ENCODE measurements around the gene PCNX1. TPM values are rescaled to one million over a fixed set of nuclear protein-coding genes. Genes with fewer than 3 reads are reported as not detected.
A peak's percentile ranks its signal among the peaks of the same experiment; 100 is the strongest.

The PCNX1 gene
- total RNA-seq, 2 donors from 2014 or later: 52.3 to 85.9 TPM

DNA sequence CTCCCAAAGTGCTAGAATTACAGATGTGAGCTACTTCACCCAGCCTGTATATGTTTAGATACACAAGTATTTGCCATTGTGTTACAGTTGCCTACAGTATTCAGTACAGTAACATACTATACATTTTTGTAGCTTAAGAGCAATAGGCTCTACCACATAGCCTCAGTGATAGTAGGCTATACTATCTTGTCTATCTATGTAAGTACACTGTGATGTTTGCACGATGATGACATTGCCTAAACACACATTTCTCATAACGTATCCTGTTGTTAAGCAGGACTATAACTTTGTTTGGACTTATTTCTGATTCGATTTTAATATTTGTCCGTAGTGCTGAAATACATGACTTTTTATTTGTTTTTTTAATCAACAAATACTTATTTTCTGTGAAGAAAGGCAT is 129.2 kb downstream of the PCNX1 start:
- H3K36me3 ChIP-seq: peaks cover 13% of the 10 kb centered on the region

DNA sequence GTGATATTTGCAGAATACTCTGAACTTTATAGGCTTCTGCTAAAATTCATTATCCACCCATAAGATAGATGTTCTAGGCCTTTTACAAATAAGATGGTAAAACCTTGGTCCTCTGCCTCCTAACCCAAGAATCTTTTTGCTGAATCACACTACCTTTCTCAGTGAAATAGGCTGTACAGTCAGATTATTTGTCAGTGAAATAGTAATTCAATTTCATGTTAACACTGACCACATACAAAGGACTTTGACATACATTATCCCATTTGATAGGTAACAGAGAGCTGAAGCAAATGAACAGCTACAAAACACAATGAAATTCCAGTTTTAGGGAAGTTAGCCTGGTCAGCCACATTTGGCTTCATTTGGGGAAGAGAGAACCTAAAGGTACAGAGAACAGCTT is 141.1 kb downstream of the PCNX1 start:
- TF ChIP-seq, protein P1, sequence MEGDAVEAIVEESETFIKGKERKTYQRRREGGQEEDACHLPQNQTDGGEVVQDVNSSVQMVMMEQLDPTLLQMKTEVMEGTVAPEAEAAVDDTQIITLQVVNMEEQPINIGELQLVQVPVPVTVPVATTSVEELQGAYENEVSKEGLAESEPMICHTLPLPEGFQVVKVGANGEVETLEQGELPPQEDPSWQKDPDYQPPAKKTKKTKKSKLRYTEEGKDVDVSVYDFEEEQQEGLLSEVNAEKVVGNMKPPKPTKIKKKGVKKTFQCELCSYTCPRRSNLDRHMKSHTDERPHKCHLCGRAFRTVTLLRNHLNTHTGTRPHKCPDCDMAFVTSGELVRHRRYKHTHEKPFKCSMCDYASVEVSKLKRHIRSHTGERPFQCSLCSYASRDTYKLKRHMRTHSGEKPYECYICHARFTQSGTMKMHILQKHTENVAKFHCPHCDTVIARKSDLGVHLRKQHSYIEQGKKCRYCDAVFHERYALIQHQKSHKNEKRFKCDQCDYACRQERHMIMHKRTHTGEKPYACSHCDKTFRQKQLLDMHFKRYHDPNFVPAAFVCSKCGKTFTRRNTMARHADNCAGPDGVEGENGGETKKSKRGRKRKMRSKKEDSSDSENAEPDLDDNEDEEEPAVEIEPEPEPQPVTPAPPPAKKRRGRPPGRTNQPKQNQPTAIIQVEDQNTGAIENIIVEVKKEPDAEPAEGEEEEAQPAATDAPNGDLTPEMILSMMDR (IDR thresholded peaks at IDR 0.05): no peak
- Histone ChIP-seq H3K4me1 (ENCODE audit: control insufficient read depth in 1 of 2, low read depth in 2 of 2) (no peaks in the 10 kb centered on the region), H3K9me3 (peaks cover 3% of the 10 kb centered on the region)

More for the DNA sequence above, 129.2 kb downstream of the PCNX1 start:
- DNase-seq (ENCODE audit: low spot score) (no peak), ATAC-seq (ENCODE audit: insufficient number of reproducible peaks, low FRiP score, low read depth) (no peak)
- Histone ChIP-seq H3K4me1 (ENCODE audit: control insufficient read depth in 1 of 2, low read depth in 2 of 2) (no peaks in the 10 kb centered on the region), H3K9me3 (no peaks in the 10 kb centered on the region), H3K27me3 (replicated peaks; ENCODE audit: insufficient read depth) (no peaks in the 10 kb centered on the region), H3K4me3 (no peak overlapping the region), H3K27ac (no peak overlapping the region)
- TF ChIP-seq, protein P1 (IDR thresholded peaks at IDR 0.05): no peak

DNA sequence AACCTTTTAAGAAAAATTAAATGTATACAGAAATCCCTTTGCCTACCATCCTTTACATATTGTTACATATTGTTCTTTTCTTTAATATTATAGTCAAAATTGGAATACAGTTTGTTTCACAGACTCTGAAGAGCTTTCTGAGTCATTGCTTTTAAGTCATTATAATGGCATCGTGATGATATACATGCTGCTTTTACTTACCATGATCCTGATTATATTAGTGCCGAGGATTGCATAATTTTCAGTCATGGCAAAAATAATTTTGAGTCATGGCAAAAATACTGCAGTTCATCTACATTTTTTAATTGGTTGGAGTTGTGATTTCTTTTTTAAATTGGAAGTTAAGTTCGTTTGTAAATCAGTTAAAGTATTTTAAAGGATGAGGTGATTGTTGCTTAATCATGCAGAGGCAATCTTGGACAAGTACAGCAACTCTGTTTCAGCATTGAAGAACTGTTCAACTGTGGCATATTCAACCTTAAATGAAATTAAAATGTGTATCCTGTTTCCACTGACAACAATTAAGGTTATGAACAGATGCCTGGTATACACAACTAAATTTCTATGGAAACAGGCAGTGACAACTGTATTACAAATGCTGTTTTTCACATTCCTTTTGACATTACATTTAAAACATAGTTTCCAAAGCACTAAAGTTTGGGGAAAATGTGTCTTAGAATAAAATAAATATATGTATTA is 142.3 kb downstream of the PCNX1 start:
- no peak overlapping the region for H3K4me3 ChIP-seq
- TF ChIP-seq, protein P1 (IDR thresholded peaks at IDR 0.05): no peak
- no peaks in the 10 kb centered on the region for H3K27me3 ChIP-seq (replicated peaks; ENCODE audit: insufficient read depth)
- peaks cover 17% of the 10 kb centered on the region for H3K36me3 ChIP-seq
- ATAC-seq (ENCODE audit: insufficient number of reproducible peaks, low FRiP score, low read depth) (no peak), DNase-seq (ENCODE audit: low spot score) (no peak)
- no peak overlapping the region for H3K27ac ChIP-seq
- H3K4me1 ChIP-seq (ENCODE audit: control insufficient read depth in 1 of 2, low read depth in 2 of 2): no peaks in the 10 kb centered on the region
- no peaks in the 10 kb centered on the region for H3K9me3 ChIP-seq

More for the DNA sequence above, 141.1 kb downstream of the PCNX1 start:
- Histone ChIP-seq H3K4me3 (no peak overlapping the region), H3K27me3 (replicated peaks; ENCODE audit: insufficient read depth) (no peaks in the 10 kb centered on the region), H3K36me3 (peaks cover 18% of the 10 kb centered on the region), H3K27ac (no peak overlapping the region)
- ATAC-seq (ENCODE audit: insufficient number of reproducible peaks, low FRiP score, low read depth) (no peak), DNase-seq (ENCODE audit: low spot score) (no peak)

DNA sequence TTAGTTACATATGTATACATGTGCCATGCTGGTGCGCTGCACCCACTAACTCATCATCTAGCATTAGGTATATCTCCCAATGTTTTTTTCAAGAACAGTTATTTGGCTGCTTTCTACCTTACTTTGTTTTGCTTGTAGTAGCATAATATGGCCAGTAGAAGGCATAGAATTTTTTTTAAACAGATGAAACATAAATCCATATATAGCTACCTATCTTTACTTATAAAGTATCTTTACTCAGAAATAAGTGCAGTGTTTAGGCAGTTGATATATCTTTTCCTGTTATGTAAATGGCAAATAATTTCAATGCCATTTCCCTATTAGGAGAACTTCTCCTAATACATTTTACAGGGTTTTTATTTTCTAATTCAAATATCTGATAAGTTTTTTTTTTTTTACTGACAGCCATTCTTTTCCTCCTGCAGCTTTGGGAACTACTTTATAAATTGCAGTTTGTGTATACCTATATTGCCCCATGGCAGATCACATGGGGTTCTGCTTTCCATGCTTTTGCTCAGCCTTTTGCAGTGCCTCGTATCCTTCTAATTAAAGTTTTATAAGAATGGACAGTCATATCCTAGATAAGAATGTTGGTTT is 143.1 kb downstream of the PCNX1 start:
- no peaks in the 10 kb centered on the region for H3K9me3 ChIP-seq
- H3K36me3 ChIP-seq: peaks cover 13% of the 10 kb centered on the region
- no peak overlapping the region for H3K4me3 ChIP-seq
- H3K27ac ChIP-seq: no peak overlapping the region
- DNase-seq (ENCODE audit: low spot score) (no peak), ATAC-seq (ENCODE audit: insufficient number of reproducible peaks, low FRiP score, low read depth) (no peak)
- TF ChIP-seq, protein P1 (IDR thresholded peaks at IDR 0.05): peak; percentile 22
- H3K4me1 ChIP-seq (ENCODE audit: control insufficient read depth in 1 of 2, low read depth in 2 of 2): no peaks in the 10 kb centered on the region
- H3K27me3 ChIP-seq (replicated peaks; ENCODE audit: insufficient read depth): no peaks in the 10 kb centered on the region

DNA sequence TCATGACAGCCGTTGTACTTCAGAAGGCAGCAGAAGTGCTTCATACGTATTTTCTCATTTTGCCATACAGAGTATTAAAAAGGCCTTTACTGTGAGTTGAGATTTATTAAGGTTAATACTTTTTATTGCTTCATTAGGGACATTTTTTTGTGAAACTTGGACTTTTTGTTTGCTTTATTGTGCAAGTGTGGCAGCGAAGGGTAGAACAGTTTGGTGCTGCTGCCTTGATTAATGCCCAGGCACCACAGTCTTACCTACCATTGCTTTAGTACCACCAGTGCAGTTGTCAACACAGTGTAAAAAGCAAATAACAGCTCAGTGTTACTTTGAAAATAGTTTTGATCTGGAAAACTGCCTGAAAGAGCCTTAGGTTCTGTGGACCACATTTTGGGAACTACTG is 147.4 kb downstream of the PCNX1 start:
- ATAC-seq (ENCODE audit: insufficient number of reproducible peaks, low FRiP score, low read depth) (no peak), DNase-seq (ENCODE audit: low spot score) (no peak)
- TF ChIP-seq, protein P1 (IDR thresholded peaks at IDR 0.05): no peak
- Histone ChIP-seq H3K4me1 (ENCODE audit: control insufficient read depth in 1 of 2, low read depth in 2 of 2) (no peaks in the 10 kb centered on the region), H3K4me3 (no peak overlapping the region), H3K9me3 (no peaks in the 10 kb centered on the region), H3K27ac (no peak overlapping the region), H3K36me3 (peaks cover 14% of the 10 kb centered on the region), H3K27me3 (replicated peaks; ENCODE audit: insufficient read depth) (no peaks in the 10 kb centered on the region)
